ENCODE data around the gene BBS1. TPM values are rescaled to one million over a fixed set of nuclear protein-coding genes. Genes with fewer than 3 reads are reported as not detected.

The BBS1 gene
- total RNA-seq, 1 donor from 2014 or later = 54.7 TPM

GRCh38 chr11:66556086-66556485 is 45.7 kb downstream of the BBS1 start:
- DNase-seq (ENCODE audit: low read depth, low spot score) = no peak
- no peaks in the 10 kb centered on the region for H3K27me3 Mint-ChIP-seq (ENCODE audit: low read depth)
- H3K27ac Mint-ChIP-seq (ENCODE audit: unreplicated experiment) = no peak overlapping the region
- H3K36me3 Mint-ChIP-seq (ENCODE audit: low read depth) = no peaks in the 10 kb centered on the region
- H3K4me3 Mint-ChIP-seq = no peak overlapping the region
- no peaks in the 10 kb centered on the region for H3K9me3 Mint-ChIP-seq
- H3K4me1 Mint-ChIP-seq = no peaks in the 10 kb centered on the region
- TF ChIP-seq CTCF (conservative IDR thresholded peaks at IDR 0.05) = no peak

- Mint-ChIP-seq H3K27ac (ENCODE audit: unreplicated experiment) (no peak overlapping the region), H3K4me1 (no peaks in the 10 kb centered on the region), H3K9me3 (no peaks in the 10 kb centered on the region), H3K27me3 (ENCODE audit: low read depth) (no peaks in the 10 kb centered on the region), H3K36me3 (ENCODE audit: low read depth) (no peaks in the 10 kb centered on the region), H3K4me3 (no peak overlapping the region)
- DNase-seq (ENCODE audit: low read depth, low spot score) = no peak
- TF ChIP-seq CTCF (conservative IDR thresholded peaks at IDR 0.05) = no peak
Observed at GRCh38 chr11:66557733-66558326, 47.4 kb downstream of the BBS1 start.

- DNase-seq (ENCODE audit: low read depth, low spot score) = no peak
- no peak overlapping the region for H3K4me3 Mint-ChIP-seq
- no peaks in the 10 kb centered on the region for H3K36me3 Mint-ChIP-seq (ENCODE audit: low read depth)
- H3K27me3 Mint-ChIP-seq (ENCODE audit: low read depth) = no peaks in the 10 kb centered on the region
- H3K9me3 Mint-ChIP-seq = no peaks in the 10 kb centered on the region
- no peak overlapping the region for H3K27ac Mint-ChIP-seq (ENCODE audit: unreplicated experiment)
- TF ChIP-seq CTCF (conservative IDR thresholded peaks at IDR 0.05) = no peak
- no peaks in the 10 kb centered on the region for H3K4me1 Mint-ChIP-seq
Observed at GRCh38 chr11:66559142-66559865, 48.9 kb downstream of the BBS1 start.

- Mint-ChIP-seq H3K4me1 (no peaks in the 10 kb centered on the region), H3K4me3 (no peak overlapping the region), H3K27me3 (ENCODE audit: low read depth) (no peaks in the 10 kb centered on the region), H3K27ac (ENCODE audit: unreplicated experiment) (peak overlapping the region; percentile 27), H3K9me3 (no peaks in the 10 kb centered on the region), H3K36me3 (ENCODE audit: low read depth) (no peaks in the 10 kb centered on the region)
- no peak for DNase-seq (ENCODE audit: low read depth, low spot score)
- TF ChIP-seq CTCF (conservative IDR thresholded peaks at IDR 0.05) = no peak
Observed at GRCh38 chr11:66559866-66560676, 49.6 kb downstream of the BBS1 start.

GRCh38 chr11:66561178-66561974 is 50.9 kb downstream of the BBS1 start:
- Mint-ChIP-seq H3K4me3 (no peak overlapping the region), H3K9me3 (no peaks in the 10 kb centered on the region), H3K4me1 (no peaks in the 10 kb centered on the region), H3K27ac (ENCODE audit: unreplicated experiment) (no peak overlapping the region), H3K27me3 (ENCODE audit: low read depth) (no peaks in the 10 kb centered on the region), H3K36me3 (ENCODE audit: low read depth) (no peaks in the 10 kb centered on the region)
- no peak for TF ChIP-seq CTCF (conservative IDR thresholded peaks at IDR 0.05)
- no peak for DNase-seq (ENCODE audit: low read depth, low spot score)

All from neural crest cell (in vitro differentiated cells).